DOHH2 (cell line): ENCODE data around the gene CBLC.

Experiments used
- CTCF ChIP-seq: fragments of 200-600 bp; sonication (generic); IDR thresholded peaks from one replicate; pipeline ENCODE4 v1.5.1; 2014; ENCODE audit warnings: antibody characterized with exemption, mild to moderate bottlenecking, low read depth, low read length; ENCODE audit not compliant: poor library complexity, severe bottlenecking
- EZH2phosphoT487 ChIP-seq: fragments of 200-600 bp; sonication (generic); IDR thresholded peaks from 2 replicates; pipeline ENCODE4 v1.6.1; 2017; ENCODE audit warnings: borderline replicate concordance, mild to moderate bottlenecking, antibody characterized with exemption, low read length, moderate library complexity, mixed read lengths

DNA sequence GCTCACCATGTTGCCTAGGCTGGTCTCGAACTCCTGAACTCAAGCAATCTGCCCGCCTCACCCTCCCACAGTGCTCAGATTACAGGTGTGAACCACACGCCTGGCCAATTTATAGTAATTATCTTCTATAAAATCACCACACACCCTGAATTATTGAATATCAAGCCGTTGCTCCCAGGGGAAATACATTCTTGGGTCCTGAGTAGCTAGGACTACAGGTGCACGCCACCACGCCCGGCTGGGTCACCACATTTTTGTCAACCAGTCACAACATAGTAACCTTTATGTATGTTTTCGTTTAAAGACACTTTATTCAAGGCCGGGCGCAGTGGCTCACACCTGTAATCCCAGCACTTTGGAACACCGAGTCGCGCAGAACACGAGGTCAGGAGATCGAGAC is 8.3 kb downstream of the CBLC start:
- TF ChIP-seq CTCF (no peak), EZH2phosphoT487 (no peak)
